K562 (cell line): ENCODE data around the gene RGPD4. TPM values are rescaled to one million over a fixed set of nuclear protein-coding genes. Genes with fewer than 3 reads are reported as not detected.

Experiments used
- ATAC-seq: fragments of 200-7000 bp; cut with Tn5 transposase; 3 replicates; pipeline ENCODE4 v1.9.1; 2020; ENCODE audit warnings: moderate library complexity
- BruUV-seq: library from RNA; stranded (reverse); fragments of 400-500 nt; replicated peaks from 2 replicates; lab custom pipeline; 2021; lab: Mats Ljungman, UMichigan
- CTCF ChIA-PET: fragments of 300-600 bp; formaldehyde crosslinking; extraction: SDS; loops from one replicate; lab custom pipeline; 2021; ENCODE audit warnings: low intra/inter-chr PET ratio; lab: Yijun Ruan, JAX
- POLR2A ChIA-PET: fragments of 300-600, 350-650 bp; sonication (Branson Sonifier 250); formaldehyde crosslinking; extraction: SDS; loops from one replicate; lab custom pipeline; 2021; ENCODE audit warnings: antibody characterized with exemption, inconsistent platforms; lab: Yijun Ruan, JAX
- DNase-seq, 4 experiments: peaks; one replicate each; pipeline versions ENCODE4 v3.0.0 to v3.0.0-alpha.2; 2011 to 2018; ENCODE audit warnings: low spot score in 3 of 4, mixed read lengths in 3 of 4; ENCODE audit errors: extremely low read depth in 1 of 4
- FAIRE-seq: peaks from 2 replicates; lab custom pipeline; 2011; peaks lifted over from hg19 to GRCh38; lab: Jason Lieb, UNC
- H2AFZ ChIP-seq: 2 replicates; pipeline ENCODE4 v1.6.0; 2011; ENCODE audit warnings: low read depth, low read length, control low read depth, inconsistent platforms
- H3K27ac ChIP-seq: fragments of 200-600 bp; 3 replicates; pipeline ENCODE4 v1.8.0; 2011; ENCODE audit warnings: low read depth, mild to moderate bottlenecking, control low read depth, inconsistent platforms, low read length, moderate library complexity, mixed read lengths; ENCODE audit errors: extremely low read depth
- H3K27me3 ChIP-seq, 2 experiments: fragments of 300-600 bp in 1 of 2; 2 replicates in 1 of 2; 3 replicates in 1 of 2; pipeline versions ENCODE4 v1.6.0 to v1.8.0; 2011; ENCODE audit warnings: inconsistent platforms in 2 of 2, low read length in 2 of 2, mild to moderate bottlenecking in 1 of 2, mixed read lengths in 1 of 2, moderate library complexity in 1 of 2; ENCODE audit not compliant: control insufficient read depth in 2 of 2, insufficient read depth in 2 of 2
- H3K36me3 ChIP-seq: fragments of 300-600 bp; 3 replicates; pipeline ENCODE4 v1.8.0; 2011; ENCODE audit warnings: mild to moderate bottlenecking, low read length, inconsistent platforms; ENCODE audit not compliant: control insufficient read depth, insufficient read depth
- H3K4me1 ChIP-seq, 2 experiments: fragments of 200-600 bp in 1 of 2; replicated peaks in 1 of 2; 2 replicates in 1 of 2; 3 replicates in 1 of 2; pipeline versions ENCODE4 v1.5.1 to v1.8.0; 2011; ENCODE audit warnings: inconsistent platforms in 2 of 2, low read length in 2 of 2, mild to moderate bottlenecking in 1 of 2, mixed read lengths in 1 of 2, moderate library complexity in 1 of 2; ENCODE audit not compliant: control insufficient read depth in 2 of 2, insufficient read depth in 2 of 2
- H3K4me2 ChIP-seq: 2 replicates; pipeline ENCODE4 v1.6.1; 2011; ENCODE audit warnings: low read length, control low read depth, inconsistent platforms, mixed read lengths; ENCODE audit not compliant: insufficient read depth
- H3K4me3 ChIP-seq: fragments of 200-600 bp; sonication (generic), shearing (Covaris generic); 2 replicates; pipeline ENCODE4 v1.5.1; 2016; ENCODE audit warnings: control low read depth, inconsistent platforms
- H3K79me2 ChIP-seq: fragments of 200-600 bp; 3 replicates; pipeline ENCODE4 v1.8.0; 2011; ENCODE audit warnings: low read length, inconsistent platforms; ENCODE audit not compliant: control insufficient read depth, insufficient read depth
- H3K9ac ChIP-seq, 2 experiments: 2 replicates each; pipeline versions ENCODE4 v1.6.0 to v1.6.1; 2011; ENCODE audit warnings: low read depth in 2 of 2, low read length in 2 of 2, control low read depth in 1 of 2, inconsistent platforms in 1 of 2, mild to moderate bottlenecking in 1 of 2, mixed read lengths in 1 of 2; ENCODE audit not compliant: insufficient read depth in 1 of 2
- H3K9me1 ChIP-seq: one replicate; pipeline ENCODE4 v1.6.0; 2011; ENCODE audit warnings: inconsistent platforms, mild to moderate bottlenecking, low read length, moderate library complexity; ENCODE audit not compliant: control insufficient read depth, insufficient read depth
- H3K9me3 ChIP-seq: replicated peaks from 2 replicates; pipeline ENCODE4 v1.5.1; 2011; ENCODE audit warnings: low read depth, low read length, inconsistent platforms; ENCODE audit not compliant: control insufficient read depth, insufficient read depth
- H4K20me1 ChIP-seq: replicated peaks from 2 replicates; pipeline ENCODE4 v1.6.1; 2011; ENCODE audit warnings: low read length, inconsistent platforms, mixed read lengths; ENCODE audit not compliant: control insufficient read depth, insufficient read depth
- ARID1B ChIP-seq: fragments of 450-650 bp; IDR thresholded peaks from 2 replicates; pipeline ENCODE4 v1.6.1; 2016; ENCODE audit warnings: antibody characterized with exemption, mild to moderate bottlenecking, inconsistent platforms
- GTF2A2 ChIP-seq: IDR thresholded peaks from 2 replicates; pipeline ENCODE4 v1.6.1; 2016; ENCODE audit warnings: mild to moderate bottlenecking, missing genetic modification characterization, missing compliant biosample characterization
- HIVEP1 ChIP-seq: fragments of 250-450 bp; sonication (Bioruptor Pico); IDR thresholded peaks from 2 replicates; pipeline ENCODE4 v1.4.0; 2020; ENCODE audit warnings: mild to moderate bottlenecking
- MYC ChIP-seq, 2 experiments: fragments of 250-450 bp in 1 of 2; sonication (Bioruptor Pico) in 1 of 2; IDR thresholded peaks; 2 replicates each; pipeline versions ENCODE4 v1.5.1 to v1.6.1; 2012 to 2021; ENCODE audit warnings: low read depth in 2 of 2, borderline replicate concordance in 1 of 2, improper control_type of control experiment in 1 of 2, low read length in 1 of 2, mild to moderate bottlenecking in 1 of 2, moderate library complexity in 1 of 2
- PHF8 ChIP-seq: fragments of 200-600 bp; sonication (generic); IDR thresholded peaks from 2 replicates; pipeline ENCODE4 v1.6.1; 2012; ENCODE audit warnings: mixed run types, mild to moderate bottlenecking, inconsistent platforms, low read length, moderate library complexity, borderline replicate concordance
- POLR2H ChIP-seq: IDR thresholded peaks from 2 replicates; pipeline ENCODE4 v1.6.1; 2016; ENCODE audit warnings: missing genetic modification characterization, low read depth, mild to moderate bottlenecking, control low read depth, missing compliant biosample characterization, moderate library complexity
- POLR3A ChIP-seq: IDR thresholded peaks from 2 replicates; pipeline ENCODE4 v1.6.1; 2011; ENCODE audit warnings: borderline replicate concordance, mild to moderate bottlenecking, moderate library complexity; ENCODE audit not compliant: insufficient read length, insufficient read depth; ENCODE audit errors: extremely low read depth
- PPARD ChIP-seq: fragments of 250-450 bp; sonication (Bioruptor Pico); IDR thresholded peaks from 2 replicates; pipeline ENCODE4 v1.8.0; 2022; ENCODE audit warnings: inconsistent platforms, mild to moderate bottlenecking, moderate library complexity
- SAFB ChIP-seq: fragments of 200-400 bp; formaldehyde crosslinking; IDR thresholded peaks from 2 replicates; pipeline ENCODE4 v1.6.1; 2017; ENCODE audit warnings: low read depth, low read length, borderline replicate concordance
- SMAD1 ChIP-seq: fragments of 150-350 bp; IDR thresholded peaks from 2 replicates; pipeline ENCODE4 v1.6.1; 2014; ENCODE audit warnings: low read length, low read depth; ENCODE audit not compliant: partially characterized antibody
- TEAD4 ChIP-seq, 2 experiments: sonication (generic) in 1 of 2; formaldehyde crosslinking in 1 of 2; IDR thresholded peaks; 2 replicates each; pipeline versions ENCODE4 v1.6.1 to v1.8.0; 2012 to 2022; ENCODE audit warnings: borderline replicate concordance in 1 of 2, inconsistent platforms in 1 of 2, low read length in 1 of 2, mild to moderate bottlenecking in 1 of 2, missing genetic modification reagents in 1 of 2
- ZNF212 ChIP-seq: fragments of 450-650 bp; formaldehyde crosslinking; IDR thresholded peaks from 2 replicates; pipeline ENCODE4 v1.4.0; 2020; ENCODE audit warnings: mild to moderate bottlenecking
- WGBS: fragments of 100-300 bp; shearing (Covaris generic); methylation state at CpG from one replicate; pipeline ENCODE4 v1.1.6; 2016; ENCODE audit warnings: low coverage, mixed read lengths; ENCODE audit not compliant: insufficient coverage; ENCODE audit errors: missing lambda C conversion rate; 5-methylcytosine and 5-hydroxymethylcytosine counted together
- in situ Hi-C: fragments of 300-500 bp; cut with MboI; formaldehyde crosslinking; loops from 4 replicates; pipeline ENCODE4 v1.15.0; 2018; ENCODE audit warnings: inconsistent platforms, mixed read lengths
- intact Hi-C: fragments of 100-400 bp; cut with micrococcal nuclease; formaldehyde crosslinking; loops from 2 replicates; pipeline ENCODE4 v1.14.2; 2022
- polyA plus RNA-seq, 8 experiments: library from polyadenylated mRNA; depleted of rRNA in 4 of 8; stranded (reverse) in 5 of 8; unstranded in 3 of 8; fragments of >200 nt; fragmentation: Nextera tagmentation in 2 of 8; fragmentation: Illumina TruSeq in 1 of 8; extraction: Ambion mirVana in 2 of 8; extraction: Trizol in 1 of 8; gene quantifications; 2 replicates each; pipeline versions ENCODE4 v1.2.1 to v1.2.3, GENCODE V29; 2011 to 2014; ENCODE audit warnings: inconsistent platforms in 1 of 8, missing spikeins in 1 of 8
- total RNA-seq, 7 experiments: library from RNA; depleted of rRNA in 6 of 7; stranded (reverse); fragments of >200 nt in 6 of 7; fragmentation: Illumina TruSeq in 2 of 7; extraction: Trizol in 2 of 7; gene quantifications; 2 replicates each; pipeline versions ENCODE4 v1.2.1 to v1.2.3, GENCODE V29; 2011 to 2021; ENCODE audit warnings: low replicate concordance in 1 of 7
- TF ChIP-seq, protein P1 (sequence below): fragments of 250-450 bp; sonication (Bioruptor Pico); IDR thresholded peaks from 2 replicates; pipeline ENCODE4 v1.4.0; 2020; ENCODE audit warnings: mild to moderate bottlenecking, moderate library complexity, borderline replicate concordance
- TF ChIP-seq, protein P2 (sequence below): sonication (generic); formaldehyde crosslinking; IDR thresholded peaks from 2 replicates; pipeline ENCODE4 v1.4.0; 2020; ENCODE audit warnings: mild to moderate bottlenecking, missing genetic modification reagents

The RGPD4 gene
- total and polyA plus RNA-seq, 9 of the 15 experiments (the other 6 are each of a cell fraction or from before 2014, with no cell fraction given) = 0.04 TPM; not detected in 8

DNA sequence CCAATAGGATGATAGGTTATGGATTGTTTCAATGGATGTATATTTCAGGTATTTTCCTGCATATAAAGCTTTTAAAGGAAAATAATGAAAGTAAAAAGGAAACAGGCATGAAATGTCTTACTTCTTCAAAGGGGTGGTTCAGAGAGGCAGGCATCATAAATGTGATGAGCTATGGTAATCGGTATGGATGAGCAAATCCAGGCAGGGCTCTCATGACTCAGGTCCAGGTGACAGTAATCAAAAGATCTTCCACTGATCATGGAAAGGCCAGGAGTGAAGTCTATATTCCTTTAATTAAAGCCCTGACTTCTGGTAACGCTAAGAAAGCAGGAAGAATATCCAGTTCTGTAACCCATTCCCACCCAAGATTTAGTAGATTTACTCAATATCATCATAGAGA lies 48.7 kb upstream of the RGPD4 start (continued):
- TF ChIP-seq GTF2A2 (tag) (no peak), SMAD1 (no peak), ZNF212 (no peak), SAFB (no peak)

DNA sequence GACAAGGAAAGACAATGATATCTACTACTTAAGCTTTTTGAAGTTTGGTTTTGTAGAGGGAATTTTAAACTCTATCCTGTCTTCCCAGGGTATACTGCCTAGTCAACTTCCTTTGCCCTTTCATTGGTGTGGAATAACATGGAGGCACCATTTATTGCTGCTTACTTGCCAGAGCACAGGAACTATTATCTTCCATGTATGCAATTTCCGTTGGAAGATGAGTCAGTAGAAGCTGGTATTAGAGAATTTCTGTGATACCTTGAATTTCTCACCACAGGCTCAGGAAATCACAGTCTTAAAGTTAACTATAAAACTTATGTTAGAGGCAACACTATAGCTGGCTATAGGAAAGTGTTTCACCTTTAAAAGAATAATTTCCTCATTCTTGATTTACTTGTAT lies 40.9 kb upstream of the RGPD4 start:
- no peak overlapping the region for H3K9ac ChIP-seq
- 0% methylated on average over 1 of the region's 1 CpG for WGBS
- no TSS peak for BruUV-seq
- H3K4me2 ChIP-seq = no peak overlapping the region
- no peaks in the 10 kb centered on the region for H3K9me3 ChIP-seq
- in situ Hi-C loops (no loop called here), intact Hi-C loops (no loop called here)
- ChIA-PET CTCF (no interaction called here), POLR2A (no interaction called here)
- H3K27ac ChIP-seq = no peak overlapping the region
- H3K9me1 ChIP-seq = no peaks in the 10 kb centered on the region
- H2AFZ ChIP-seq = no peak overlapping the region
- FAIRE-seq (no peak), DNase-seq (no peak), ATAC-seq (no peak)
- H3K4me1 ChIP-seq = no peaks in the 10 kb centered on the region
- no peaks in the 10 kb centered on the region for H3K36me3 ChIP-seq
- H4K20me1 ChIP-seq = no peaks in the 10 kb centered on the region
- no peaks in the 10 kb centered on the region; a peak in 1 of 5 replicates for H3K27me3 ChIP-seq
- no peaks in the 10 kb centered on the region for H3K79me2 ChIP-seq
- no peak overlapping the region for H3K4me3 ChIP-seq
- TF ChIP-seq, protein P1, sequence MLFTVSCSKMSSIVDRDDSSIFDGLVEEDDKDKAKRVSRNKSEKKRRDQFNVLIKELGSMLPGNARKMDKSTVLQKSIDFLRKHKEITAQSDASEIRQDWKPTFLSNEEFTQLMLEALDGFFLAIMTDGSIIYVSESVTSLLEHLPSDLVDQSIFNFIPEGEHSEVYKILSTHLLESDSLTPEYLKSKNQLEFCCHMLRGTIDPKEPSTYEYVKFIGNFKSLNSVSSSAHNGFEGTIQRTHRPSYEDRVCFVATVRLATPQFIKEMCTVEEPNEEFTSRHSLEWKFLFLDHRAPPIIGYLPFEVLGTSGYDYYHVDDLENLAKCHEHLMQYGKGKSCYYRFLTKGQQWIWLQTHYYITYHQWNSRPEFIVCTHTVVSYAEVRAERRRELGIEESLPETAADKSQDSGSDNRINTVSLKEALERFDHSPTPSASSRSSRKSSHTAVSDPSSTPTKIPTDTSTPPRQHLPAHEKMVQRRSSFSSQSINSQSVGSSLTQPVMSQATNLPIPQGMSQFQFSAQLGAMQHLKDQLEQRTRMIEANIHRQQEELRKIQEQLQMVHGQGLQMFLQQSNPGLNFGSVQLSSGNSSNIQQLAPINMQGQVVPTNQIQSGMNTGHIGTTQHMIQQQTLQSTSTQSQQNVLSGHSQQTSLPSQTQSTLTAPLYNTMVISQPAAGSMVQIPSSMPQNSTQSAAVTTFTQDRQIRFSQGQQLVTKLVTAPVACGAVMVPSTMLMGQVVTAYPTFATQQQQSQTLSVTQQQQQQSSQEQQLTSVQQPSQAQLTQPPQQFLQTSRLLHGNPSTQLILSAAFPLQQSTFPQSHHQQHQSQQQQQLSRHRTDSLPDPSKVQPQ (CRISPR knock-in tag) = no peak
- TF ChIP-seq ARID1B (no peak), PPARD (CRISPR knock-in tag) (no peak), MYC (IDR thresholded peaks at IDR 0.05; ENCODE audit: low read depth, low read length) (no peak), MYC (CRISPR knock-in tag; IDR thresholded peaks at IDR 0.05; ENCODE audit: borderline replicate concordance, low read depth) (no peak), PHF8 (no peak), POLR2H (no peak), HIVEP1 (CRISPR knock-in tag) (no peak), POLR3A (no peak), TEAD4 (IDR thresholded peaks at IDR 0.05; ENCODE audit: low read length) (no peak), TEAD4 (CRISPR knock-in tag; IDR thresholded peaks at IDR 0.05; ENCODE audit: borderline replicate concordance) (no peak)
- TF ChIP-seq, protein P2, sequence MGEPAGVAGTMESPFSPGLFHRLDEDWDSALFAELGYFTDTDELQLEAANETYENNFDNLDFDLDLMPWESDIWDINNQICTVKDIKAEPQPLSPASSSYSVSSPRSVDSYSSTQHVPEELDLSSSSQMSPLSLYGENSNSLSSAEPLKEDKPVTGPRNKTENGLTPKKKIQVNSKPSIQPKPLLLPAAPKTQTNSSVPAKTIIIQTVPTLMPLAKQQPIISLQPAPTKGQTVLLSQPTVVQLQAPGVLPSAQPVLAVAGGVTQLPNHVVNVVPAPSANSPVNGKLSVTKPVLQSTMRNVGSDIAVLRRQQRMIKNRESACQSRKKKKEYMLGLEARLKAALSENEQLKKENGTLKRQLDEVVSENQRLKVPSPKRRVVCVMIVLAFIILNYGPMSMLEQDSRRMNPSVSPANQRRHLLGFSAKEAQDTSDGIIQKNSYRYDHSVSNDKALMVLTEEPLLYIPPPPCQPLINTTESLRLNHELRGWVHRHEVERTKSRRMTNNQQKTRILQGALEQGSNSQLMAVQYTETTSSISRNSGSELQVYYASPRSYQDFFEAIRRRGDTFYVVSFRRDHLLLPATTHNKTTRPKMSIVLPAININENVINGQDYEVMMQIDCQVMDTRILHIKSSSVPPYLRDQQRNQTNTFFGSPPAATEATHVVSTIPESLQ = no peak
